ENCODE data around the gene MGLL.

The MGLL gene

GRCh38 chr3:127700406-127700805 lies 121.9 kb downstream of the MGLL start:
- DNase-seq = no peak

GRCh38 chr3:127699416-127700300 lies 122.7 kb downstream of the MGLL start:
- DNase-seq = peak; percentile 4

- no peak for DNase-seq
Observed at GRCh38 chr3:127698691-127699415, 123.5 kb downstream of the MGLL start.

- no peak for DNase-seq
Observed at GRCh38 chr3:127698286-127698685, 124.0 kb downstream of the MGLL start.

GRCh38 chr3:127697551-127698240 lies 124.6 kb downstream of the MGLL start:
- peak; percentile 50 for DNase-seq

GRCh38 chr3:127694467-127695215 lies 127.7 kb downstream of the MGLL start:
- DNase-seq = peak; percentile 10

- no peak for DNase-seq
Observed at GRCh38 chr3:127693336-127693843, 128.9 kb downstream of the MGLL start.

GRCh38 chr3:127692501-127693335 lies 129.6 kb downstream of the MGLL start:
- DNase-seq = no peak

- DNase-seq = no peak
Observed at GRCh38 chr3:127691974-127692373, 130.3 kb downstream of the MGLL start.

- DNase-seq = no peak
Observed at GRCh38 chr3:127691489-127691888, 130.8 kb downstream of the MGLL start.

GRCh38 chr3:127690823-127691452 lies 131.4 kb downstream of the MGLL start:
- no peak for DNase-seq

- DNase-seq = no peak
Observed at GRCh38 chr3:127690106-127690505, 132.2 kb downstream of the MGLL start.

- DNase-seq = no peak
Observed at GRCh38 chr3:127689266-127689860, 133.0 kb downstream of the MGLL start.

GRCh38 chr3:127688416-127689265 lies 133.7 kb downstream of the MGLL start:
- peak; percentile 19 for DNase-seq

GRCh38 chr3:127688022-127688415 lies 134.3 kb downstream of the MGLL start:
- DNase-seq = no peak

GRCh38 chr3:127687228-127687737 lies 135.0 kb downstream of the MGLL start:
- no peak for DNase-seq

- DNase-seq = no peak
Observed at GRCh38 chr3:127686512-127686894, 135.8 kb downstream of the MGLL start.

- DNase-seq = no peak
Observed at GRCh38 chr3:127685708-127686511, 136.4 kb downstream of the MGLL start.

All from DMS79 treated with DMSO at 0.1 percent for 48 hours (cell line).